Left ventricle myocardium inferior (tissue), 1 donor: ENCODE data around the gene THAP9. TPM values are rescaled to one million over a fixed set of nuclear protein-coding genes. Genes with fewer than 3 reads are reported as not detected.

ENCODE experiments used
- DNase-seq: peaks from one replicate; pipeline ENCODE4 v3.0.0-alpha.2; 2020
- H3K27ac ChIP-seq: fragments of 200-600 bp; replicated peaks from 2 replicates; pipeline ENCODE4 v1.8.0; 2021
- H3K27me3 ChIP-seq: fragments of 200-600 bp; 2 replicates; pipeline ENCODE4 v1.8.0; 2021; ENCODE audit warnings: low read depth
- H3K36me3 ChIP-seq: fragments of 200-600 bp; 2 replicates; pipeline ENCODE4 v1.8.0; 2021
- H3K4me1 ChIP-seq: fragments of 200-600 bp; 2 replicates; pipeline ENCODE4 v1.8.0; 2021
- H3K4me3 ChIP-seq: fragments of 200-600 bp; 2 replicates; pipeline ENCODE4 v1.8.0; 2021; ENCODE audit warnings: mild to moderate bottlenecking, moderate library complexity
- H3K9me3 ChIP-seq: fragments of 200-600 bp; replicated peaks from 2 replicates; pipeline ENCODE4 v1.8.0; 2021
- intact Hi-C: fragments of 100-400 bp; cut with micrococcal nuclease; formaldehyde crosslinking; loops from one replicate; pipeline ENCODE4 v1.11.0; 2022
- total RNA-seq: library from RNA; stranded (reverse); fragmentation: NEBNext Ultra II Directional; extraction: Animal tissue kit (Norgen Biotek cat#: 25700); gene quantifications from one replicate; pipeline ENCODE4 v1.2.1, GENCODE V29; 2021
- TF ChIP-seq, protein P1 (sequence below): fragments of 200-600 bp; IDR thresholded peaks from 2 replicates; pipeline ENCODE4 v1.8.0; 2021; ENCODE audit warnings: antibody characterized with exemption, mild to moderate bottlenecking, borderline replicate concordance
- donor health status: DM: no; HTN: yes; CAD: no; lungs with severe emphysema.

THAP9 gene
- total RNA-seq, 1 donor from 2014 or later: 5.6 TPM

DNA sequence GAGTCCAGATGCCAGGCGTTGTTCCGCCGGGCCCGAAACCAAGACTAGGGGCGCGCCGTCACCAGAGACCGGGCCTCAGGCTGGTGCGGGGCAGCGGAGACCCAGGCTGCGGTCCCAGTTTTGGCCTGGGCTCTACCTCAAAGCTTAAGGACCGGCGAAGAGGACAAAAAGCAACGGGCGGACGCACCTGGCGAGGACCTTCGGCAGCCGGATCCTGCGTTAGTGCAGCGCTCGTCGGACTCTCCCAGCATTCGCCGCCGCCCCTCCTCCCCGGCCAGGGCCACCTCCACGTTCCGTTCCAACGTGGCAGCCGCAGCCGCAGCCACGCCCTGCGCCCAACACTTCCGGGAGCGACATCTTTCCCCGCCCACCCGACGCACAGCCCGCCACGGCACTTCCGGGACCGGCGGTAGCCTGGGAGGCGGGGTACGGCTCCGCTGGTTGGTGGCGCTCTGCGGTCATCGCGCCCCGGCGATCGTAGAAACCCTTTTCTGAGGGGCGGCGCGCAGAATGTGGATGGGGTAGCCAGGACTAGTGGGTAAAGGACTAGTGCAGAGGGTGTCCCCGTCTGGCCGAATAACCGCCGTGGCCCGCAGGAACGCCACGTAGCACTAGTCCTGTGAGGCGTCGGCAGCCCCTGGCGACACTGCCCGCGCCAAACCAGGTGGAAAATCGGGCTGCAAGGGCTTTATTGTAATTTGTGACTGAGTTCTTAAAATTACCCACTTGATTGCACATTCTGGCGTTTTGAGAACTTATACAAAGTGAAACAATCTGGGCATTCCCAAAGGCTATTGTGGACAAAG is 9.4 kb upstream of the THAP9 start, which contains the start of gene SEC31A:
Gene SEC31A (minus strand): TSS at position 253 of the 806 bp plus-strand sequence. CDS start 9,217 bp downstream, outside the sequence.
- H3K27ac ChIP-seq: peak within 1 kb of the TSS; percentile 98
- intact Hi-C loops: no loop called here
- TF ChIP-seq, protein P1, sequence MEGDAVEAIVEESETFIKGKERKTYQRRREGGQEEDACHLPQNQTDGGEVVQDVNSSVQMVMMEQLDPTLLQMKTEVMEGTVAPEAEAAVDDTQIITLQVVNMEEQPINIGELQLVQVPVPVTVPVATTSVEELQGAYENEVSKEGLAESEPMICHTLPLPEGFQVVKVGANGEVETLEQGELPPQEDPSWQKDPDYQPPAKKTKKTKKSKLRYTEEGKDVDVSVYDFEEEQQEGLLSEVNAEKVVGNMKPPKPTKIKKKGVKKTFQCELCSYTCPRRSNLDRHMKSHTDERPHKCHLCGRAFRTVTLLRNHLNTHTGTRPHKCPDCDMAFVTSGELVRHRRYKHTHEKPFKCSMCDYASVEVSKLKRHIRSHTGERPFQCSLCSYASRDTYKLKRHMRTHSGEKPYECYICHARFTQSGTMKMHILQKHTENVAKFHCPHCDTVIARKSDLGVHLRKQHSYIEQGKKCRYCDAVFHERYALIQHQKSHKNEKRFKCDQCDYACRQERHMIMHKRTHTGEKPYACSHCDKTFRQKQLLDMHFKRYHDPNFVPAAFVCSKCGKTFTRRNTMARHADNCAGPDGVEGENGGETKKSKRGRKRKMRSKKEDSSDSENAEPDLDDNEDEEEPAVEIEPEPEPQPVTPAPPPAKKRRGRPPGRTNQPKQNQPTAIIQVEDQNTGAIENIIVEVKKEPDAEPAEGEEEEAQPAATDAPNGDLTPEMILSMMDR: peak; percentile 11
- peak within 1 kb of the TSS; percentile 89 for H3K4me3 ChIP-seq
- peaks cover 51% of the 10 kb centered on the region for H3K4me1 ChIP-seq
- no peaks in the 10 kb centered on the region for H3K27me3 ChIP-seq
- peaks cover 27% of the 10 kb centered on the region for H3K36me3 ChIP-seq
- DNase-seq: peak; percentile 96
- no peaks in the 10 kb centered on the region for H3K9me3 ChIP-seq

DNA sequence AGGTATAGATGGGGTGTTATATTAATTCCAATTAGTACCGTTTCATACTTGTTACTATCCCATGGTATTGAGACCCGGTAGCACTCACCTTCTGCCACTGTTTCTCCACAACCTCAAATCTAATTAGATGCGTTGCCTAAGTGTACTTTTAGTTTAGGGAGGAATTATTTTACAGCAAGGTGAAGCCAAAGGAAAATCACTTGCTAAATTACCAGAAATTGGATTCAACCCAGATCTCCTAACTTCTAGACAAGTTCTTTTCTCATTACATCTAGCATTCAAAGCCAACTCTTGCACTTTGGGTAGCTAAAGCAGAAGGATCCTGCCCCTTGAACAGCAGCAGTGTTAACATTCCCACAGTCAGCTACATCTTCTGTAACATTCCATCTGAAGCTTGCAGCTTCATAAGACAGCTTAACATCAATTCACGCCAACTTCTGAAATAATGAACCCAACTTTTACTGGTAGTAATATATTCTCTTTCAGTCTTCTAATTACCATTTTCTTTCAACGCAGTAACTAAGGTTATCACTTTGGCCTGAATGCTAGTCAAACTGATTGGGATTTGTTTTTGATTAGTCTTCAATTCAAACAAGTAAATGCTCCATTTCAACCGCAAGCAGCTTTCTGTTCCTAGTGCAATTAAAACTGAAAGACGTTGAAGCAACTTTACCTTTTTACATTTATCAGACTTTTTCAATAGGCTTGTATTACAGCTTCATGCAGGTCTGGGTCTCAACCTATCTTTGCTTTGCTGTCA is 8.6 kb upstream of the THAP9 start:
- Histone ChIP-seq H3K4me3 (peak overlapping the region; percentile 89), H3K4me1 (peaks cover 51% of the 10 kb centered on the region), H3K9me3 (no peaks in the 10 kb centered on the region), H3K27ac (peak overlapping the region; percentile 98), H3K27me3 (no peaks in the 10 kb centered on the region), H3K36me3 (peaks cover 31% of the 10 kb centered on the region)
- intact Hi-C loops: no loop called here
- DNase-seq: no peak
- TF ChIP-seq, protein P1: no peak

DNA sequence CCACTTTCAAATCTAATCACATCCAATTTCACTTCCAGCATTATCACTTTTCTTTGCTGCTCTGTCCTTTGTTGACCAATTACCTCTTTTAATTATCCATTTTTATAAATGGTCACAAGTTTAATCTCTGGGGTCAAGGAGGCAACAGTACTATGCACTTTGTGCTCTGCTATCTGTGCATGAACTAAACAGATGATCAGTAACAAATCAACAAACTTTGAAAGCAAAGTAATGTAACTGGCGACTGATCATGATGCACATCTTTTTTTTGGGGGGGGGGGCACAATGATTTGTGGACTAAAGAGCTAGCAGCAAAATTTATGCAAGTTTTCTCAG is 8.1 kb upstream of the THAP9 start:
- intact Hi-C loops: no loop called here
- TF ChIP-seq, protein P1: no peak

DNA sequence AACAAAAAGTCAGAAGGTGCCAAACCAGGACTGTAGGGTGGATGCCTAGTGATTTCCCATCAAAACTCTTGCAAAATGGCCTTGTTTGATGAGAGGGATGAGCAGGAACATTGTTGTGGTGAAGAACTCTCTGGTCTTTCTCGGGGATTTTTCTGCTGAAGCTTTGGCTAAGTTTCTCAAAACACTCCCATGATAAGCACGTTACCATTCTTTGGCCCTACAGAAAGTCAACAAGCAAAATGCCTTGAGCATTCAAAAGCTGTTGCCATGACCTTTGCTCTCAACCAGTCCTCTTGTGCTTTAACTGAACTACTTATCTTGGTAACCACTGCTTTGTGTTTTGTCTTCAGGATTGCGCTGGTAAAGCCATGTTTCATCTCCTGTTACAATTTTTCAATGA is 6.6 kb upstream of the THAP9 start:
- intact Hi-C loops: no loop called here
- no peak overlapping the region for H3K27ac ChIP-seq

More for the DNA sequence above, 8.1 kb upstream of the THAP9 start:
- Histone ChIP-seq H3K4me1 (peaks cover 51% of the 10 kb centered on the region), H3K27ac (no peak overlapping the region), H3K9me3 (no peaks in the 10 kb centered on the region), H3K4me3 (no peak overlapping the region), H3K36me3 (peaks cover 36% of the 10 kb centered on the region), H3K27me3 (no peaks in the 10 kb centered on the region)
- DNase-seq: no peak

DNA sequence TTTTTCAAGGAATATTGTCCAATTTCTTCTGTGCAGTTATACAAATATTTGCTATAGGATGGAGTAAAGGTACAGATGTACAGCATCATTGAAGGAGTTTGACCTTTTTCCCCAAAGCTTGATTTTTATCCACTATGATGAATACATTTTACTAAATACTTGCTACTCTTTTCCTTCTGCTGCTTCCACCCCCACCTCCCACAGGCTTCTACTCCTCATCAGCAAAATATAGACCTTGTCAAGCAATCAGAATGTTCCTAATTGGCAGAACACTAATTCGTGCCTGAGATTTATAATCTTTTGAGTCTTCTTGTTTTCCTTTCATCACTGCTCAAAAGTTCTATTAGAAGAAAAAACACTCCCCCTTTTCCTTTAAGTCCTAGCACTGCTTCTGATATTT is 3.8 kb upstream of the THAP9 start:
- TF ChIP-seq, protein P1: no peak
- Histone ChIP-seq H3K4me1 (peaks cover 56% of the 10 kb centered on the region), H3K27me3 (no peaks in the 10 kb centered on the region), H3K27ac (no peak overlapping the region), H3K36me3 (peaks cover 41% of the 10 kb centered on the region), H3K9me3 (no peaks in the 10 kb centered on the region), H3K4me3 (no peak overlapping the region)
- intact Hi-C loops: no loop called here
- DNase-seq: no peak

More for the DNA sequence above, 6.6 kb upstream of the THAP9 start:
- no peak for DNase-seq
- TF ChIP-seq, protein P1: no peak
- Histone ChIP-seq H3K4me1 (peaks cover 56% of the 10 kb centered on the region), H3K27me3 (no peaks in the 10 kb centered on the region), H3K4me3 (no peak overlapping the region), H3K9me3 (no peaks in the 10 kb centered on the region), H3K36me3 (peaks cover 41% of the 10 kb centered on the region)
